Measurements from ENCODE around the gene LAMC3. TPM values are rescaled to one million over a fixed set of nuclear protein-coding genes. Genes with fewer than 3 reads are reported as not detected.
"Not testable (repeated sequence)": the region's sequence is repeated elsewhere in the genome, so short reads cannot be mapped to it uniquely, and the experiment has no call there.

LAMC3 gene
- total RNA-seq, 1 donor from 2014 or later, result not detected

GRCh38 chr9:131096269-131097125 is 87.5 kb downstream of the LAMC3 start, which contains the start of gene AIF1L:
TSS of gene AIF1L (plus strand) at chr9:131096531. CDS start at chr9:131096630, 99 bp downstream.
- Mint-ChIP-seq H3K9me3 (no peaks in the 10 kb centered on the region), H3K27ac (no peak within 1 kb of the TSS), H3K27me3 (ENCODE audit: low read depth) (peaks cover 36% of the 10 kb centered on the region), H3K4me3 (ENCODE audit: low read depth) (peak within 1 kb of the TSS; percentile 49), H3K36me3 (ENCODE audit: low read depth) (no peaks in the 10 kb centered on the region), H3K4me1 (ENCODE audit: low read depth) (peaks cover 3% of the 10 kb centered on the region)
- intact Hi-C loops (cut with micrococcal nuclease), result no loop called here
- DNase-seq (ENCODE audit: low spot score), result peak; percentile 13

- H3K27ac Mint-ChIP-seq, result no peak overlapping the region
- DNase-seq (ENCODE audit: low spot score), result no peak
- intact Hi-C loops (cut with micrococcal nuclease), result no loop called here
- no peak overlapping the region for H3K4me3 Mint-ChIP-seq (ENCODE audit: low read depth)
- H3K27me3 Mint-ChIP-seq (ENCODE audit: low read depth), result peaks cover 36% of the 10 kb centered on the region
- no peaks in the 10 kb centered on the region for H3K9me3 Mint-ChIP-seq
- peaks cover 3% of the 10 kb centered on the region for H3K4me1 Mint-ChIP-seq (ENCODE audit: low read depth)
- H3K36me3 Mint-ChIP-seq (ENCODE audit: low read depth), result no peaks in the 10 kb centered on the region
Observed at GRCh38 chr9:131097126-131097947, 88.4 kb downstream of the LAMC3 start.

- Mint-ChIP-seq H3K4me3 (ENCODE audit: low read depth) (no peak overlapping the region), H3K9me3 (no peaks in the 10 kb centered on the region), H3K4me1 (ENCODE audit: low read depth) (peaks cover 3% of the 10 kb centered on the region), H3K27me3 (ENCODE audit: low read depth) (peaks cover 36% of the 10 kb centered on the region), H3K27ac (no peak overlapping the region), H3K36me3 (ENCODE audit: low read depth) (no peaks in the 10 kb centered on the region)
- DNase-seq (ENCODE audit: low spot score), result no peak
- intact Hi-C loops (cut with micrococcal nuclease), result no loop called here
Observed at GRCh38 chr9:131097948-131098278, 88.9 kb downstream of the LAMC3 start.

- intact Hi-C loops (cut with micrococcal nuclease), result no loop called here
- DNase-seq (ENCODE audit: low spot score), result no peak
- Mint-ChIP-seq H3K27me3 (ENCODE audit: low read depth) (peaks cover 36% of the 10 kb centered on the region), H3K4me1 (ENCODE audit: low read depth) (peaks cover 3% of the 10 kb centered on the region), H3K36me3 (ENCODE audit: low read depth) (no peaks in the 10 kb centered on the region), H3K4me3 (ENCODE audit: low read depth) (no peak overlapping the region), H3K27ac (no peak overlapping the region), H3K9me3 (no peaks in the 10 kb centered on the region)
Observed at GRCh38 chr9:131098391-131099101, 89.6 kb downstream of the LAMC3 start.

GRCh38 chr9:131099102-131099606 is 90.2 kb downstream of the LAMC3 start:
- H3K36me3 Mint-ChIP-seq (ENCODE audit: low read depth), result no peaks in the 10 kb centered on the region
- H3K4me1 Mint-ChIP-seq (ENCODE audit: low read depth), result peaks cover 3% of the 10 kb centered on the region
- intact Hi-C loops (cut with micrococcal nuclease), result no loop called here
- H3K4me3 Mint-ChIP-seq (ENCODE audit: low read depth), result no peak overlapping the region
- peaks cover 32% of the 10 kb centered on the region for H3K27me3 Mint-ChIP-seq (ENCODE audit: low read depth)
- no peak overlapping the region for H3K27ac Mint-ChIP-seq
- no peaks in the 10 kb centered on the region for H3K9me3 Mint-ChIP-seq
- no peak for DNase-seq (ENCODE audit: low spot score)

GRCh38 chr9:131099845-131100244 is 90.9 kb downstream of the LAMC3 start:
- peaks cover 27% of the 10 kb centered on the region for H3K27me3 Mint-ChIP-seq (ENCODE audit: low read depth)
- intact Hi-C loops (cut with micrococcal nuclease); H3K4me1 Mint-ChIP-seq (ENCODE audit: low read depth); DNase-seq (ENCODE audit: low spot score); H3K4me3 Mint-ChIP-seq (ENCODE audit: low read depth); H3K27ac Mint-ChIP-seq; H3K9me3 Mint-ChIP-seq; H3K36me3 Mint-ChIP-seq (ENCODE audit: low read depth): not testable (repeated sequence)

- H3K9me3 Mint-ChIP-seq, result no peaks in the 10 kb centered on the region
- H3K4me3 Mint-ChIP-seq (ENCODE audit: low read depth), result no peak overlapping the region
- no peaks in the 10 kb centered on the region for H3K36me3 Mint-ChIP-seq (ENCODE audit: low read depth)
- intact Hi-C loops (cut with micrococcal nuclease), result no loop called here
- peaks cover 21% of the 10 kb centered on the region for H3K27me3 Mint-ChIP-seq (ENCODE audit: low read depth)
- H3K4me1 Mint-ChIP-seq (ENCODE audit: low read depth), result peaks cover 3% of the 10 kb centered on the region
- no peak overlapping the region for H3K27ac Mint-ChIP-seq
- DNase-seq (ENCODE audit: low spot score), result no peak
Observed at GRCh38 chr9:131100445-131100844, 91.5 kb downstream of the LAMC3 start.

- Mint-ChIP-seq H3K27me3 (ENCODE audit: low read depth) (peaks cover 14% of the 10 kb centered on the region), H3K4me1 (ENCODE audit: low read depth) (no peaks in the 10 kb centered on the region), H3K4me3 (ENCODE audit: low read depth) (no peak overlapping the region), H3K9me3 (no peaks in the 10 kb centered on the region), H3K36me3 (ENCODE audit: low read depth) (no peaks in the 10 kb centered on the region), H3K27ac (no peak overlapping the region)
- DNase-seq (ENCODE audit: low spot score), result no peak
- intact Hi-C loops (cut with micrococcal nuclease), result no loop called here
Observed at GRCh38 chr9:131101207-131101964, 92.4 kb downstream of the LAMC3 start.

- H3K4me1 Mint-ChIP-seq (ENCODE audit: low read depth), result no peaks in the 10 kb centered on the region
- H3K36me3 Mint-ChIP-seq (ENCODE audit: low read depth), result no peaks in the 10 kb centered on the region
- H3K4me3 Mint-ChIP-seq (ENCODE audit: low read depth), result no peak overlapping the region
- intact Hi-C loops (cut with micrococcal nuclease), result no loop called here
- DNase-seq (ENCODE audit: low spot score), result no peak
- H3K27ac Mint-ChIP-seq, result no peak overlapping the region
- H3K9me3 Mint-ChIP-seq, result no peaks in the 10 kb centered on the region
- H3K27me3 Mint-ChIP-seq (ENCODE audit: low read depth), result peaks cover 4% of the 10 kb centered on the region
Observed at GRCh38 chr9:131103024-131103423, 94.0 kb downstream of the LAMC3 start.

GRCh38 chr9:131103535-131103934 is 94.6 kb downstream of the LAMC3 start:
- no peak overlapping the region for H3K27ac Mint-ChIP-seq
- H3K4me1 Mint-ChIP-seq (ENCODE audit: low read depth), result no peaks in the 10 kb centered on the region
- no peaks in the 10 kb centered on the region for H3K9me3 Mint-ChIP-seq
- H3K36me3 Mint-ChIP-seq (ENCODE audit: low read depth), result no peaks in the 10 kb centered on the region
- no peak for DNase-seq (ENCODE audit: low spot score)
- no peaks in the 10 kb centered on the region for H3K27me3 Mint-ChIP-seq (ENCODE audit: low read depth)
- intact Hi-C loops (cut with micrococcal nuclease), result no loop called here
- no peak overlapping the region for H3K4me3 Mint-ChIP-seq (ENCODE audit: low read depth)

GRCh38 chr9:131104016-131104740 is 95.2 kb downstream of the LAMC3 start:
- no peak for DNase-seq (ENCODE audit: low spot score)
- no peaks in the 10 kb centered on the region for H3K4me1 Mint-ChIP-seq (ENCODE audit: low read depth)
- intact Hi-C loops (cut with micrococcal nuclease), result no loop called here
- no peaks in the 10 kb centered on the region for H3K9me3 Mint-ChIP-seq
- H3K27me3 Mint-ChIP-seq (ENCODE audit: low read depth), result no peaks in the 10 kb centered on the region
- no peak overlapping the region for H3K27ac Mint-ChIP-seq
- H3K36me3 Mint-ChIP-seq (ENCODE audit: low read depth), result no peaks in the 10 kb centered on the region
- no peak overlapping the region for H3K4me3 Mint-ChIP-seq (ENCODE audit: low read depth)

Data from activated T-helper 2 cell treated with anti-CD3 and anti-CD28 coated beads, Interferon-gamma antibody, Interleukin-2, Interleukin-4, amounts not matched to agents 10 μg/mL and 5 μg/mL and 100 μg/mL, durations not matched to agents 14 hours and 24 hours and 36 hours (primary cell).